EH (cell line): ENCODE results near the gene GPR150.
"Not testable (repeated sequence)": the region's sequence is repeated elsewhere in the genome, so short reads cannot be mapped to it uniquely, and the experiment has no call there.

Experiments
- DNase-seq: peaks from one replicate; pipeline ENCODE4 v3.0.0-alpha.2; 2015; ENCODE audit warnings: low read depth

Gene GPR150

DNA sequence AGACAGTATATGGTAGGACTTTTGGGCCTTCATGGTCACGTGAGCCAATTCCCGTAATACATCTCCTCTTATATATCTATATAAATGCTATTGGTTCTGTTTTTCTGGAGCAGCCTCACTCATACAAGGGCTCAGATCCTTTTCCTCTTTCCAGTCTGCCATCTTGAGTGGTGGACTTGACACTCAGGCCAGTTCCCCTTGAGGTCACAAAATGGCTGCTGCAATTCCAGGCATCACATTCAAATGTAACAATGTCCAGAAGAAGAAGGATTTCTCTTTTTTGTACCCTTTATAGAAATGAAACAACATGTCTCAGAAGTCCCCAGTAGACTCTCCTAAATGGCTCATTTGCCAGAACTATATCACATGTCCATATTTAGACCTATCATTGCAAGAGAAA is 4.5 kb downstream of the GPR150 start:
- DNase-seq: no peak

GRCh38 chr5:95626701-95627100 is 6.8 kb downstream of the GPR150 start:
- DNase-seq: no peak

GRCh38 chr5:95627971-95628810 is 8.3 kb downstream of the GPR150 start:
- no peak for DNase-seq

GRCh38 chr5:95628933-95629332 is 9.0 kb downstream of the GPR150 start:
- no peak for DNase-seq

GRCh38 chr5:95630394-95630917 is 10.6 kb downstream of the GPR150 start:
- DNase-seq: no peak

DNA sequence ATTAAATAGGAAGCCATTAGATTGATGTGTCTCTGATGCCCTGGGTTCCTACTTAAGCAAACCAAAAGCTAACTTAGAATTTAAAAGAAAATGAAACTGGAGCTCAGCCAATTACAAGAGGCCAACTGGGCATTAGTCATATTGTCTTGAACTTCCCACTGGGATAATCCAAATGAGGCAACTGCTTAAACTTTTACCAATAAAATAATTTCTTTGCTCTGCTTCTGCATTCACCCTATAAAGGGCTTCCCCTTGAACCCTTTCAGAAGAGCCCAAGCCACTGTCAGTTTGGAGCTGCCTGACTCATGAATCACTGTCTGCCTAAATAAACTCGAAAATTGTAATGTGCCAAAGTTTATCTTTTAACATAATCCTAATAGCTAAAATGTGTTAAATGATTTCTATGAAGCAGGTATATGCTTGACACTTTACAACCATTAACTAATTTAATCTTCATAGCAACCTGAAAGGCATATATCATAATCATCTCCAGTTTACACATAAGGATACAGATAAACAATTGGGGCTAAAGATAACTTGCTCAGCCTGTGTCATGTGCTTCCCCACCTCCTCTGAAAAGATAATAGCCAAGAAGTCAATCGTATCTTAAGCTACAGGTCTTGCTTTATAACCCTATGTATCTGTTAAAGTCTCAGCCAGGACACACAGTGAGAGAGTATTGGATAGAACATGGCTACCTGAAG is 11.5 kb downstream of the GPR150 start:
- peak; percentile 86 for DNase-seq

DNA sequence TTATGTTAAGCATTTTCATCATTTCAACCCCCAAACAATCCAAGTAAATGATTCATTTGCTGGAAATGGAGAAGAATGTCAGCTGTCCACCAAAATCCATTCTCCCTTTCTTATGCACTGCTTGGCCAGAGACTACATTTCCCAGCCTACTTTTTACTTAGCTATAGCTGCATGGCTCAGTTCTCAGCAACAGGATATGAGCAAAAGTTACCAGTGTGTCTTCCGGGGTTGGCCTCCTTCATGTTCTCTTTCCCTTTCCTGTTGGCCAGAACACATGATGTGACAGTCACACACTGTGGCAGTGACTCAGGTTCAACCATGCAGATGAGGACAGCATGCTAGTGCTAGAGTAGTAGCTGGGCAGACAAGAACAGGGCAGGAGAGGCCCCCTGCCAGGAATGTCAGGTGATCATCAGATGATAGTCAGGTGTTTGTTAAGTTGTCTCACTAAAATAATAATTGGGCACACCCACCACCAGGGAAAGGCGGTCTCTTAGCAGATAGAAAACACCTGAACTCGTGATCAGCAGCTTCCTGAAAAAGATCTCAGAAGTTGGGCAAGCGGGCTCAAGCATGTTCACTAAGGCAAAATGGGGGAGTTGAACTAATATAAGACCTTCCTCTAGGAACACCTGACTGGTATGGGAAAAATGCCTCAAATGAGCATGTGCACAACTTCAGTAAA is 12.2 kb downstream of the GPR150 start:
- peak; percentile 86 for DNase-seq

DNA sequence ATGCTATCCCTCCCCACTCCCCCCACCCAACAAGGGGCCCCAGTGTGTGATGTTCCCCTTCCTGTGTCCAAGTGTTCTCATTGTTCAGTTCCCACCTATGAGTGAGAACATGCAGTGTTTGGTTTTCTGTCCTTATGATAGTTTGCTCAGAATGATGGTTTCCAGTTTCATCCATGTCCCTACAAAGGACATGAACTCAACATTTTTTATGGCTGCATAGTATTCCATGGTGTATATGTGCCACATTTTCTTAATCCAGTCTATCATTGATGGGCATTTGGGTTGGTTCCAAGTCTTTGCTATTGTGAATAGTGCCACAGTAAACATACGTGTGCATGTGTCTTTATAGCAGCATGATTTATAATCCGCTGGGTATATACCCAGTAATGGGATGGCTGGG is 13.1 kb downstream of the GPR150 start:
- DNase-seq: not testable (repeated sequence)

DNA sequence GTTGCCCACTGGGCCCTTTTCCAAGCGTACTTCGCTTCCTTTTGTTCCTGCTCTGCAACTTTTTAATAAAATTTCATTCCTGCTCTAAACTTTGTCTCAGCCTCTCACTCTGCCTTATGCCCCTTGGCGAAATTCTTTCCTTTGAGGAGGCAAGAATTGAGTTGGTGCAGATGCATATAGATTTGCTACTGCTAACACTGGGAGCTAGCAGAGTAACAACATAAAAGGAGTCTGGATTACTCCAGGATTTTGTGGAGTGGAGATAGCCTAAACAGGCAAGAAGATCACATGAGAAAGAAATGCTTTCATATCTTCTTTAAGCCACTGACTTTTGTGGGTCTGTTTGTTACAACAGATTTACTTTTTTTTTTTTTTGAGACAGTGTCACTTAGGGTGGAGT is 13.8 kb downstream of the GPR150 start:
- no peak for DNase-seq

- no peak for DNase-seq
Measured at GRCh38 chr5:95634081-95634480, 14.2 kb downstream of the GPR150 start.

DNA sequence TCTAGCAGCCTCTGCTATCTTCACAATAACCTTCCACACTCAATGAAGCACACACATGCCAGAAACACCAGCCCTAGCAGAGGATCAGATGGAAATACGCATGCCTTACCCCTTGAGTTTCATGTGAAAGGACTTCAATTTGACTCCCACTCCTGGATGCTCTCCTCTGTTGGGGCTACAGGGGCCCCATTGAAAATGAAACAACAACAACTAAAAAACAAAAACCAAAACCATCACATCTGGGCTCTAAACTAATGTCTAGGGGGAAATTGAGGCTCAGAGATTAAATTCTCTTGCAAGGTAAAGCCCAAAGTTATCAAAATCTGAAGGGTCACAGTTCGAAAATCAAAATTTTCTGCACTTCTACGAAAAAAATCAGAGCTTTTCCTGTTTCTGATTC is 18.7 kb downstream of the GPR150 start:
- no peak for DNase-seq

- DNase-seq: peak; percentile 72
Measured at GRCh38 chr5:95641741-95642220, 21.9 kb downstream of the GPR150 start.

DNA sequence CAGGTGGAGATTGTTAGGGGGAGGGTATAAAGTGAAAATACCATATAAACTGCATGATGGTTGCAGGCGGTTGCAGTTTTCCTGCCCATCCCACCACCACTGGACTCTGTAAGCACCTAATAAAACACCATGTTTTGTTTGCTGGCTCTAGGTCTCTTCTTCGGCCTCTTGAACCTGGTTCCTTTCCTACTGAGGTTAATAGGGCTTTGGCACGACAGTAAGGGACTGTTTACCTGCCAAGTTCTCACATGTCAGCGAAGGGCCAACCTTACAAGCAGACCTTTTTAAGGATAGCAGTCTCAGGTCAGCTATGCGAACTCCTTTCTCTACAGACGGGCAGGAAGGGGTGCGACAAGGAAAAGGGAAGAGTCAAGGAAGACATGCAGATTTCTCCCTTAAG is 23.3 kb downstream of the GPR150 start:
- DNase-seq: no peak

- DNase-seq: peak; percentile 62
Measured at GRCh38 chr5:95644351-95645042, 24.6 kb downstream of the GPR150 start.

- not testable (repeated sequence) for DNase-seq
Measured at GRCh38 chr5:95646226-95646568, 26.3 kb downstream of the GPR150 start.

- DNase-seq: peak; percentile 97
Measured at GRCh38 chr5:95646569-95647431, 26.9 kb downstream of the GPR150 start, which contains the start of gene RFESD. TSS of gene RFESD (plus strand) at chr5:95646777. CDS start at chr5:95652272, 5,495 bp downstream.

DNA sequence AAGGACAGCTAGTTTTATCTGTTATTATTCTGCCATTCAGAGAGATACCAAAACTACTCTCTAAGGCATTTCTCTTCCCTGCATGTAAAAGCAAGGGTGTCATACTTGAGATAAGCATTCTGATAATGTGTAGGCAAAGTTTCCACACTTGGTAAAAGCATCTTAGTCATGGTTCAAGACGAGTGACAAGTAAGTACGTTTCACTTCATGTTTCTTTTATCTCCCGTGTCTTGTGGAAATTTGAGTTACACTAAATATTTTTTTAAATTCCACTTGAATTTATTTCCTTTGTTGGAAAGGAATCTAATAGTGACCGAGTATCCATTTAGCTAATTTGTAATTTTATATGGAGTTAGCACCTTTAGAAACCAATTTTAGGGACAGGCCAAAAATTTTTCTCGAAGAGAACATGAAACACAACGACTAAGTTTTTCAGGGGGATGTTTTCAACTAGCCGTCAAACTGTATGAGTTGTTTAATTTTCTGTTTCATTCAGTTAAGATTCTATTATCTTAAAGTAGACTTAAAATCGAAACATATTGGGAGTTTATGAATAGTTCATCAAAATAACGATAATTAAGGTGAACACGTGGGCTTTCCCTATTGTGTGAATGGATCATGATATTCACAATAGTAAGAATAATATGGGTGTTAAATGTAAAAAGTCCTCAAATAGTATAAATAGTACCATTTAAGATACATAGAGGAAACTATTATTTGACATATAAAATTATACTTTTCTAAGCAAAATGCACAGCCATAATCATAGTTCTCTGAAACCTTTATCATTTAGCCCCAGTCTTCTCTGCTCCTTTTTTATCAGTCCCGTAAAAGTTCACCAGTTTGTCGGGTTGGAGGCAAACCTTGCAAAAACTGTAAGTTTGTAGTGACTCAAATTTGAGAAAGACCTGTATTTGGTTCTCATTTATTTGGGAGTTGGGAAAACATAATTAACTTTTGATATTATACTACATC is 28.3 kb downstream of the GPR150 start:
- DNase-seq: peak; percentile 11

- DNase-seq: no peak
Measured at GRCh38 chr5:95649274-95649673, 29.4 kb downstream of the GPR150 start.

GRCh38 chr5:95649842-95650620 is 30.1 kb downstream of the GPR150 start:
- no peak for DNase-seq
